Esophagus muscularis mucosa (tissue), 4 donors: ENCODE data around the gene TMEM79.

Experiments
- EP300 ChIP-seq: sonication (generic); formaldehyde crosslinking; IDR thresholded peaks from one replicate; pipeline ENCODE4 v1.6.1; 2017; ENCODE audit warnings: antibody characterized with exemption
- POLR2AphosphoS5 ChIP-seq, 2 donors: sonication (generic); formaldehyde crosslinking; IDR thresholded peaks; one replicate each; pipeline ENCODE4 v1.6.1; 2017; ENCODE audit warnings: antibody characterized with exemption in 2 of 2
- TF ChIP-seq, protein P1 (sequence below), 3 experiments: fragments of 200-600 bp in 2 of 3; fragments of 450-650 bp in 1 of 3; sonication (generic) in 2 of 3; IDR thresholded peaks; one replicate each; pipeline ENCODE4 v1.5.1; 2017 to 2019; ENCODE audit warnings: antibody characterized with exemption in 3 of 3, mild to moderate bottlenecking in 2 of 3, moderate library complexity in 1 of 3

DNA sequence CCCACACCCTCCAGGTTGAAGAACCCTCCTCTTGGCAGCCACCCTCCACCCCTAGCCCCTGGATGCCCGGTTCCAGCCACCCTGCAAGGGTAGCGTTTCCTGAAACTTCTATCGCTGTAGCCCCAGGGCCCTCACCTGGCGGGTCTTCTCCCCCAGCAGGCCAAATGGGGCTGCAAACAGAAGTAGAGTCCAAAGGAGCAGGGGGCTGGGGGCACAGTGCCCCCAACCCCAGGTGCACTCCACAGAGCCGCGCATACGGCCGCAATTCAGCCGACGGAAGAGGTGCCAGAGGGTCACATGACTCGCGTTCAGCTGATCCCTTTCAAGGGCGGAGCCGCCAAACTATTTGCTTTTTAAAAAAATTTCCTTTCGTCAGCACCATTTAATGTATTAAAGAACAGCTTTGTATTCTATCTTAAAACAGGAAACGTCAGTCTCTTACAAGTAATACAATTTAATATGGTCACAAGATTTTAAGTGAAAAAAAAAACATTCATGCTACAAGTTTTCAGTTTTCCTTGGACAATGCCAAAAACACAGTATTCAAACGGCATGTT is 11.3 kb downstream of the TMEM79 start, which contains the start of gene GLMP:
- TF ChIP-seq, protein P1, sequence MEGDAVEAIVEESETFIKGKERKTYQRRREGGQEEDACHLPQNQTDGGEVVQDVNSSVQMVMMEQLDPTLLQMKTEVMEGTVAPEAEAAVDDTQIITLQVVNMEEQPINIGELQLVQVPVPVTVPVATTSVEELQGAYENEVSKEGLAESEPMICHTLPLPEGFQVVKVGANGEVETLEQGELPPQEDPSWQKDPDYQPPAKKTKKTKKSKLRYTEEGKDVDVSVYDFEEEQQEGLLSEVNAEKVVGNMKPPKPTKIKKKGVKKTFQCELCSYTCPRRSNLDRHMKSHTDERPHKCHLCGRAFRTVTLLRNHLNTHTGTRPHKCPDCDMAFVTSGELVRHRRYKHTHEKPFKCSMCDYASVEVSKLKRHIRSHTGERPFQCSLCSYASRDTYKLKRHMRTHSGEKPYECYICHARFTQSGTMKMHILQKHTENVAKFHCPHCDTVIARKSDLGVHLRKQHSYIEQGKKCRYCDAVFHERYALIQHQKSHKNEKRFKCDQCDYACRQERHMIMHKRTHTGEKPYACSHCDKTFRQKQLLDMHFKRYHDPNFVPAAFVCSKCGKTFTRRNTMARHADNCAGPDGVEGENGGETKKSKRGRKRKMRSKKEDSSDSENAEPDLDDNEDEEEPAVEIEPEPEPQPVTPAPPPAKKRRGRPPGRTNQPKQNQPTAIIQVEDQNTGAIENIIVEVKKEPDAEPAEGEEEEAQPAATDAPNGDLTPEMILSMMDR (IDR thresholded peaks at IDR 0.05), result no peak
- TF ChIP-seq EP300 (no peak), POLR2AphosphoS5 (IDR thresholded peaks at IDR 0.05) (peak; percentile 59 to 74)
